ENCODE results near the gene KLC1.

KLC1 gene

GRCh38 chr14:103725739-103726395 lies 96.9 kb downstream of the KLC1 start:
- Histone ChIP-seq H3K23ac (ENCODE audit: low read depth, low read length, poor library complexity) (no peak overlapping the region), H2BK15ac (ENCODE audit: low read length) (no peak overlapping the region), H3K27me3 (ENCODE audit: control insufficient read depth in 3 of 3, insufficient read depth in 3 of 3, low read depth in 1 of 3, low read length in 3 of 3) (no peaks in the 10 kb centered on the region), H3K79me1 (ENCODE audit: low read depth, low read length) (peaks cover 44% of the 10 kb centered on the region), H2AK5ac (ENCODE audit: low read depth, low read length) (no peak overlapping the region), H3K27ac (replicated peaks; ENCODE audit: low read length) (no peak overlapping the region), H3K36me3 (replicated peaks in 1 of 2; ENCODE audit: control insufficient read depth in 2 of 2, insufficient read depth in 2 of 2, low read length in 2 of 2) (peaks cover 20 to 47% of the 10 kb centered on the region in 2 donors), H3K9ac (ENCODE audit: low read depth, low read length, poor library complexity) (no peak overlapping the region), H3K4me3 (ENCODE audit: low read length in 2 of 2) (no peak overlapping the region), H3K14ac (ENCODE audit: low read length) (no peak overlapping the region), H3K4me2 (ENCODE audit: insufficient read depth, low read length, poor library complexity, severe bottlenecking) (no peak overlapping the region), H3K18ac (ENCODE audit: low read length) (no peak overlapping the region), H3K4me1 (ENCODE audit: control insufficient read depth in 2 of 2, insufficient read depth in 1 of 2, low read depth in 1 of 2, low read length in 2 of 2) (no peaks in the 10 kb centered on the region), H3K4ac (ENCODE audit: low read length) (no peak overlapping the region), H4K8ac (ENCODE audit: low read depth, low read length) (no peak overlapping the region), H2AFZ (ENCODE audit: low read length) (no peak overlapping the region), H2BK5ac (ENCODE audit: low read length) (no peak overlapping the region), H3K9me3 (replicated peaks in 1 of 2; ENCODE audit: control insufficient read depth in 2 of 2, insufficient read depth in 1 of 2, low read depth in 1 of 2, low read length in 2 of 2) (no peaks in the 10 kb centered on the region), H4K91ac (ENCODE audit: low read depth, low read length, poor library complexity) (no peak overlapping the region), H2BK120ac (ENCODE audit: low read depth, low read length) (no peak overlapping the region), H2BK12ac (ENCODE audit: low read length) (no peak overlapping the region)
- DNase-seq (ENCODE audit: low spot score) = no peak
- no CpG with 5 or more reads among the region's 16 CpGs for WGBS, 2 donors (ENCODE audit: extremely low coverage in 2 of 2, insufficient read length in 2 of 2, insufficient replicate concordance in 1 of 2)

GRCh38 chr14:103726474-103726873 lies 97.5 kb downstream of the KLC1 start:
- no peaks in the 10 kb centered on the region for H3K27me3 ChIP-seq (ENCODE audit: control insufficient read depth in 3 of 3, insufficient read depth in 3 of 3, low read depth in 1 of 3, low read length in 3 of 3)
- H2BK15ac ChIP-seq (ENCODE audit: low read length) = no peak overlapping the region
- H3K79me1 ChIP-seq (ENCODE audit: low read depth, low read length) = peaks cover 39% of the 10 kb centered on the region
- H2BK120ac ChIP-seq (ENCODE audit: low read depth, low read length) = no peak overlapping the region
- H4K8ac ChIP-seq (ENCODE audit: low read depth, low read length) = no peak overlapping the region
- H3K14ac ChIP-seq (ENCODE audit: low read length) = peak overlapping the region; percentile 39
- no peak for DNase-seq (ENCODE audit: low spot score)
- peak overlapping the region; percentile 76 for H3K18ac ChIP-seq (ENCODE audit: low read length)
- H3K4me3 ChIP-seq (ENCODE audit: low read length in 2 of 2) = no peak overlapping the region
- H2BK5ac ChIP-seq (ENCODE audit: low read length) = no peak overlapping the region
- H3K9me3 ChIP-seq (replicated peaks in 1 of 2; ENCODE audit: control insufficient read depth in 2 of 2, insufficient read depth in 1 of 2, low read depth in 1 of 2, low read length in 2 of 2) = no peaks in the 10 kb centered on the region
- H3K9ac ChIP-seq (ENCODE audit: low read depth, low read length, poor library complexity) = peak overlapping the region; percentile 78
- no peak overlapping the region for H2BK12ac ChIP-seq (ENCODE audit: low read length)
- WGBS, 2 donors (ENCODE audit: extremely low coverage in 2 of 2, insufficient read length in 2 of 2, insufficient replicate concordance in 1 of 2) = no CpG with 5 or more reads among the region's 18 CpGs
- no peak overlapping the region for H2AFZ ChIP-seq (ENCODE audit: low read length)
- H2AK5ac ChIP-seq (ENCODE audit: low read depth, low read length) = peak overlapping the region; percentile 2
- peaks cover 20 to 48% of the 10 kb centered on the region in 2 donors for H3K36me3 ChIP-seq (replicated peaks in 1 of 2; ENCODE audit: control insufficient read depth in 2 of 2, insufficient read depth in 2 of 2, low read length in 2 of 2)
- no peaks in the 10 kb centered on the region for H3K4me1 ChIP-seq (ENCODE audit: control insufficient read depth in 2 of 2, insufficient read depth in 1 of 2, low read depth in 1 of 2, low read length in 2 of 2)
- H3K27ac ChIP-seq (replicated peaks; ENCODE audit: low read length) = no peak overlapping the region
- H4K91ac ChIP-seq (ENCODE audit: low read depth, low read length, poor library complexity) = no peak overlapping the region
- H3K4ac ChIP-seq (ENCODE audit: low read length) = peak overlapping the region; percentile 38
- no peak overlapping the region for H3K4me2 ChIP-seq (ENCODE audit: insufficient read depth, low read length, poor library complexity, severe bottlenecking)
- peak overlapping the region; percentile 44 for H3K23ac ChIP-seq (ENCODE audit: low read depth, low read length, poor library complexity)

GRCh38 chr14:103727313-103727980 lies 98.4 kb downstream of the KLC1 start:
- H2BK12ac ChIP-seq (ENCODE audit: low read length) = peak overlapping the region; percentile 46
- no peak overlapping the region for H3K27ac ChIP-seq (replicated peaks; ENCODE audit: low read length)
- H4K91ac ChIP-seq (ENCODE audit: low read depth, low read length, poor library complexity) = peak overlapping the region; percentile 53
- no peak overlapping the region for H3K14ac ChIP-seq (ENCODE audit: low read length)
- H3K27me3 ChIP-seq (ENCODE audit: control insufficient read depth in 3 of 3, insufficient read depth in 3 of 3, low read depth in 1 of 3, low read length in 3 of 3) = no peaks in the 10 kb centered on the region
- no peak overlapping the region for H3K4me3 ChIP-seq (ENCODE audit: low read length in 2 of 2)
- no CpG with 5 or more reads among the region's 53 CpGs for WGBS, 2 donors (ENCODE audit: extremely low coverage in 2 of 2, insufficient read length in 2 of 2, insufficient replicate concordance in 1 of 2)
- DNase-seq (ENCODE audit: low spot score) = no peak
- no peak overlapping the region for H2BK5ac ChIP-seq (ENCODE audit: low read length)
- H2AFZ ChIP-seq (ENCODE audit: low read length) = no peak overlapping the region
- H3K4me1 ChIP-seq (ENCODE audit: control insufficient read depth in 2 of 2, insufficient read depth in 1 of 2, low read depth in 1 of 2, low read length in 2 of 2) = no peaks in the 10 kb centered on the region
- peak overlapping the region; percentile 89 for H3K23ac ChIP-seq (ENCODE audit: low read depth, low read length, poor library complexity)
- H3K4me2 ChIP-seq (ENCODE audit: insufficient read depth, low read length, poor library complexity, severe bottlenecking) = no peak overlapping the region
- peak overlapping the region; percentile 48 for H4K8ac ChIP-seq (ENCODE audit: low read depth, low read length)
- H2AK5ac ChIP-seq (ENCODE audit: low read depth, low read length) = no peak overlapping the region
- peaks cover 39% of the 10 kb centered on the region for H3K79me1 ChIP-seq (ENCODE audit: low read depth, low read length)
- H3K4ac ChIP-seq (ENCODE audit: low read length) = peak overlapping the region; percentile 11
- no peak overlapping the region for H2BK15ac ChIP-seq (ENCODE audit: low read length)
- H3K9me3 ChIP-seq (replicated peaks in 1 of 2; ENCODE audit: control insufficient read depth in 2 of 2, insufficient read depth in 1 of 2, low read depth in 1 of 2, low read length in 2 of 2) = no peaks in the 10 kb centered on the region
- no peak overlapping the region for H2BK120ac ChIP-seq (ENCODE audit: low read depth, low read length)
- H3K36me3 ChIP-seq (replicated peaks in 1 of 2; ENCODE audit: control insufficient read depth in 2 of 2, insufficient read depth in 2 of 2, low read length in 2 of 2) = peaks cover 24 to 58% of the 10 kb centered on the region in 2 donors
- H3K18ac ChIP-seq (ENCODE audit: low read length) = no peak overlapping the region
- H3K9ac ChIP-seq (ENCODE audit: low read depth, low read length, poor library complexity) = peak overlapping the region; percentile 60

GRCh38 chr14:103728141-103728540 lies 99.1 kb downstream of the KLC1 start:
- Histone ChIP-seq H3K4me1 (ENCODE audit: control insufficient read depth in 2 of 2, insufficient read depth in 1 of 2, low read depth in 1 of 2, low read length in 2 of 2) (no peaks in the 10 kb centered on the region), H2BK12ac (ENCODE audit: low read length) (no peak overlapping the region), H2BK120ac (ENCODE audit: low read depth, low read length) (no peak overlapping the region), H3K36me3 (replicated peaks in 1 of 2; ENCODE audit: control insufficient read depth in 2 of 2, insufficient read depth in 2 of 2, low read length in 2 of 2) (peaks cover 29 to 65% of the 10 kb centered on the region in 2 donors), H3K79me1 (ENCODE audit: low read depth, low read length) (peaks cover 34% of the 10 kb centered on the region), H3K9me3 (replicated peaks in 1 of 2; ENCODE audit: control insufficient read depth in 2 of 2, insufficient read depth in 1 of 2, low read depth in 1 of 2, low read length in 2 of 2) (no peaks in the 10 kb centered on the region), H2AK5ac (ENCODE audit: low read depth, low read length) (no peak overlapping the region), H4K91ac (ENCODE audit: low read depth, low read length, poor library complexity) (no peak overlapping the region), H4K8ac (ENCODE audit: low read depth, low read length) (no peak overlapping the region), H3K9ac (ENCODE audit: low read depth, low read length, poor library complexity) (peak overlapping the region; percentile 50), H3K27me3 (ENCODE audit: control insufficient read depth in 3 of 3, insufficient read depth in 3 of 3, low read depth in 1 of 3, low read length in 3 of 3) (no peaks in the 10 kb centered on the region), H3K23ac (ENCODE audit: low read depth, low read length, poor library complexity) (peak overlapping the region; percentile 67), H3K27ac (replicated peaks; ENCODE audit: low read length) (no peak overlapping the region), H3K4me2 (ENCODE audit: insufficient read depth, low read length, poor library complexity, severe bottlenecking) (no peak overlapping the region), H3K4me3 (ENCODE audit: low read length in 2 of 2) (no peak overlapping the region), H3K18ac (ENCODE audit: low read length) (no peak overlapping the region), H3K14ac (ENCODE audit: low read length) (no peak overlapping the region), H2BK5ac (ENCODE audit: low read length) (no peak overlapping the region), H3K4ac (ENCODE audit: low read length) (no peak overlapping the region), H2AFZ (ENCODE audit: low read length) (no peak overlapping the region), H2BK15ac (ENCODE audit: low read length) (no peak overlapping the region)
- DNase-seq (ENCODE audit: low spot score) = no peak
- WGBS, 2 donors (ENCODE audit: extremely low coverage in 2 of 2, insufficient read length in 2 of 2, insufficient replicate concordance in 1 of 2) = no CpG with 5 or more reads among the region's 19 CpGs

All from neuronal stem cell (in vitro differentiated cells).